ENCODE measurements around the gene MIA3. TPM values are rescaled to one million over a fixed set of nuclear protein-coding genes. Genes with fewer than 3 reads are reported as not detected.

The MIA3 gene
- total and polyA plus RNA-seq, 2 experiments from 2014 or later: 32.7 to 40.0 TPM

GRCh38 chr1:222694927-222695326 lies 77.0 kb downstream of the MIA3 start (continued):
- no peak for TF ChIP-seq ZNF462 (CRISPR knock-in tag; IDR thresholded peaks at IDR 0.05)
- TF ChIP-seq NANOG (IDR thresholded peaks at IDR 0.05; ENCODE audit: borderline replicate concordance): no peak
- no peak for TF ChIP-seq POLR2AphosphoS5 (IDR thresholded peaks at IDR 0.05; ENCODE audit: low read depth)
- no peak for TF ChIP-seq CTCF (conservative IDR thresholded peaks at IDR 0.05; ENCODE audit: low read depth in 2 of 2)
- TF ChIP-seq ETS1 (IDR thresholded peaks at IDR 0.05): no peak
- no peak for TF ChIP-seq STAT1 (IDR thresholded peaks at IDR 0.05; ENCODE audit: unreplicated experiment)

GRCh38 chr1:222696741-222697140 lies 78.8 kb downstream of the MIA3 start:
- no peak for ATAC-seq
- Histone ChIP-seq H3K27me3 (ENCODE audit: insufficient read depth) (no peaks in the 10 kb centered on the region), H3K79me2 (replicated peaks; ENCODE audit: insufficient read depth) (peaks cover 27% of the 10 kb centered on the region), H4K20me1 (replicated peaks; ENCODE audit: insufficient read depth) (no peaks in the 10 kb centered on the region; the same call in none of the 2 replicates), H3K4me1 (ENCODE audit: insufficient read depth) (no peaks in the 10 kb centered on the region), H2AFZ (no peak overlapping the region), H3F3A (replicated peaks; ENCODE audit: low read depth) (no peaks in the 10 kb centered on the region), H3K4me2 (no peak overlapping the region), H3K27ac (ENCODE audit: low read depth) (no peak overlapping the region), H3K36me3 (ENCODE audit: insufficient read depth) (no peaks in the 10 kb centered on the region), H3K9me2 (ENCODE audit: insufficient read depth) (no peaks in the 10 kb centered on the region), H3K4me3 (no peak overlapping the region)
- no peak for DNase-seq (ENCODE audit: low spot score)
- Mint-ChIP-seq H3K4me1 (no peaks in the 10 kb centered on the region), H3K36me3 (ENCODE audit: low read depth) (peaks cover 29% of the 10 kb centered on the region), H3K27me3 (ENCODE audit: insufficient read depth, low read depth, poor library complexity) (no peaks in the 10 kb centered on the region), H3K4me3 (no peak overlapping the region), H3K27ac (no peak overlapping the region), H3K9me3 (peaks cover 3% of the 10 kb centered on the region; the same call in 1 of the 3 replicates)
- TF ChIP-seq CREB1 (CRISPR knock-in tag; IDR thresholded peaks at IDR 0.05; ENCODE audit: low read depth) (no peak), POLR2AphosphoS5 (IDR thresholded peaks at IDR 0.05; ENCODE audit: low read depth) (no peak), EZH2 (IDR thresholded peaks at IDR 0.05; ENCODE audit: low read depth, unreplicated experiment) (no peak), CTCF (conservative IDR thresholded peaks at IDR 0.05; ENCODE audit: low read depth in 2 of 2) (no peak), ZNF114 (CRISPR knock-in tag; IDR thresholded peaks at IDR 0.05) (no peak), REST (IDR thresholded peaks at IDR 0.05; ENCODE audit: unreplicated experiment) (no peak), STAT1 (IDR thresholded peaks at IDR 0.05; ENCODE audit: unreplicated experiment) (no peak)
